Testis (tissue), 2 donors: ENCODE data around the gene MBNL3.

Experiments
- POLR2A ChIP-seq: fragments of 450-650 bp; IDR thresholded peaks from one replicate; pipeline ENCODE4 v1.6.1; 2017; ENCODE audit warnings: antibody characterized with exemption, mild to moderate bottlenecking, moderate library complexity
- TF ChIP-seq, protein P1 (sequence below), 3 experiments: fragments of 450-650 bp in 2 of 3; fragments of 200-600 bp in 1 of 3; sonication (generic) in 1 of 3; IDR thresholded peaks; one replicate each; pipeline ENCODE4 v1.5.1; 2016 to 2019; ENCODE audit warnings: antibody characterized with exemption in 3 of 3, mild to moderate bottlenecking in 2 of 3, moderate library complexity in 1 of 3

DNA sequence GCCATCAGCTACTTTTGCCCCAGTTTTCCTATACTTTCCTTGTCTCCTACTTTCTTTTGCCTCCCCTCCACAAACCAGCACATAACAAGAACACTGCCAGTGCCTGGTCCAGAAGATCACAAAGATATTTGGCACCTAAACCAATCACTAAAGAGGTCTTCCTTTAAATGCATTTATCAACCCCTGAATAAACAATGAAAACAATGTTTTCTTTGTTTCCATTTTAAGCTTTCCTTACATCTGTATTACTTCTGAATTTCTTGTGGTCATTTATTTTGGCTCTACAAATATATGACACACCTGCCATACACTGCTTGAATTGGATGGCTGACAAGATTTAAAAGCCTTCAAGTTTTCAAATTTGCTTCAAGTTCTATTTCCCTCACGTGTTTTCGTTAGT, 43.9 kb downstream of the MBNL3 start:
- TF ChIP-seq, protein P1, sequence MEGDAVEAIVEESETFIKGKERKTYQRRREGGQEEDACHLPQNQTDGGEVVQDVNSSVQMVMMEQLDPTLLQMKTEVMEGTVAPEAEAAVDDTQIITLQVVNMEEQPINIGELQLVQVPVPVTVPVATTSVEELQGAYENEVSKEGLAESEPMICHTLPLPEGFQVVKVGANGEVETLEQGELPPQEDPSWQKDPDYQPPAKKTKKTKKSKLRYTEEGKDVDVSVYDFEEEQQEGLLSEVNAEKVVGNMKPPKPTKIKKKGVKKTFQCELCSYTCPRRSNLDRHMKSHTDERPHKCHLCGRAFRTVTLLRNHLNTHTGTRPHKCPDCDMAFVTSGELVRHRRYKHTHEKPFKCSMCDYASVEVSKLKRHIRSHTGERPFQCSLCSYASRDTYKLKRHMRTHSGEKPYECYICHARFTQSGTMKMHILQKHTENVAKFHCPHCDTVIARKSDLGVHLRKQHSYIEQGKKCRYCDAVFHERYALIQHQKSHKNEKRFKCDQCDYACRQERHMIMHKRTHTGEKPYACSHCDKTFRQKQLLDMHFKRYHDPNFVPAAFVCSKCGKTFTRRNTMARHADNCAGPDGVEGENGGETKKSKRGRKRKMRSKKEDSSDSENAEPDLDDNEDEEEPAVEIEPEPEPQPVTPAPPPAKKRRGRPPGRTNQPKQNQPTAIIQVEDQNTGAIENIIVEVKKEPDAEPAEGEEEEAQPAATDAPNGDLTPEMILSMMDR (IDR thresholded peaks at IDR 0.05), result no peak
- TF ChIP-seq POLR2A, result no peak
